ENCODE results near the gene KAZN. TPM values are rescaled to one million over a fixed set of nuclear protein-coding genes. Genes with fewer than 3 reads are reported as not detected.

Gene KAZN
- total RNA-seq, 1 experiment from 2014 or later: 6.9 TPM

DNA sequence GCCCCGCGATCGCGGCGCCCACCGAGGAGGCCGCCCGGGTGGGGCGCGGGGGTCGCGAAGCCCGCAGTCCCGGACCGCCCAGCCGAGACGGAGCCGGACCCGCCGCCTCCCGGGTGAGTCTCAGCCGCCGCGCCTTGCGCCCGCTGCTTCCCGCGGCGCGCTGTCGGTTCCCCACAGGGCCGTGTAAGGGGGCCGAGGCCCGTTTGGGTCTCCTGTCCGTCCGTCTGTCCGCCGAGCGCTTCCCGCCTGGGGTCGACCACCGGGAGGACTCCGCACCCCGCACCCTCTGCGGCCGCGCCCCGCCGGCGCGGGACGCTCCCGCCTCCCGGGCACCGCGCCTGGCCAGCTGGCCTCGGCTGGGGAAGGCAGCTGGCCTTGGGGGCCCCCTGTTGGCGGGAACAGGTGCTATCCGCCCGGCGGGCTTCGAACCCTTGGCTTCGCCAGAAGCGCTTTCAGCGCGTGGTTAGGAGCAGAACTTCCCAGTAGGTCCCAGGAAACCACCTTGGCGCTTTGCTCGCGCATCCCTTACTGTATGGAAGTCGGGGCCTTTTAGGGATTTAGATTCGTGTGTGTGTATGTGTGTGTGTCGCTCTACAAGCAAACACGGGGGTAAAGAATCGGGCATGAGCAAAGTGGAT is 555.5 kb downstream of the KAZN start:
- H3K27me3 ChIP-seq (ENCODE audit: control insufficient read depth, insufficient read depth, low read length): peaks cover 37% of the 10 kb centered on the region
- peak overlapping the region; percentile 85 for H3K4me3 ChIP-seq (ENCODE audit: insufficient read depth, low read depth, low read length)
- peak; percentile 90 for DNase-seq
- H3K36me3 ChIP-seq (replicated peaks; ENCODE audit: control insufficient read depth, insufficient read depth, low read length): no peaks in the 10 kb centered on the region

DNA sequence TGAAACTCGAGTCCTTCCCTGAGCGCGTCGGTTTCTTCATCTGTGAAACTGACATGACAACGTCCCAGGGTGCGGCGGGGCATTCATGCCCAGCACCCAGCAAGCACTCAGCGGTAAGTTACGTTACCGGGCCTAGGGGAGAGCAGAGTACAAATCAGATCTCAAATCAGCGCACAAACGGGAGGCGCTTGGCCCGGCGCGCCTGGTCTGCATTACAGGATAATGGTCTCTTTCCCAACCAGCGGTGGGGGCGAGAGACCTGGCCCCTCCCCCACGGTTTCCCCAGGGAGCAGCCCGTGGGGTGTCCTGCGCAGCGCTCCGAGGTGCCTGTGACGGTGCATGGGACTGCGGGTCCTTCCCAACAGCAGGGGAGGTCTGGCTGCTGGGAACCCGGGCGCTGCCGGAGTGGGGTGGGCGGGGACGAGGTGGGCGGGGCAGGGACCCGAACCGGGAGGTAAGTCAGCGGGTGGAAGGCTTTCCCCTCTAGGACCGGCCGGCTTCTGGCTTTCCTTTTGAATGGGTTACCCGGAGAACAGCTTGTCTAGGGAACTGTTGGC is 556.1 kb downstream of the KAZN start:
- Histone ChIP-seq H3K27me3 (ENCODE audit: control insufficient read depth, insufficient read depth, low read length) (peaks cover 37% of the 10 kb centered on the region), H3K36me3 (replicated peaks; ENCODE audit: control insufficient read depth, insufficient read depth, low read length) (no peaks in the 10 kb centered on the region), H3K4me3 (ENCODE audit: insufficient read depth, low read depth, low read length) (peak overlapping the region; percentile 85)
- peak; percentile 88 for DNase-seq

GRCh38 chr1:15155191-15155590 is 556.7 kb downstream of the KAZN start:
- Histone ChIP-seq H3K36me3 (replicated peaks; ENCODE audit: control insufficient read depth, insufficient read depth, low read length) (no peaks in the 10 kb centered on the region), H3K27me3 (ENCODE audit: control insufficient read depth, insufficient read depth, low read length) (peaks cover 37% of the 10 kb centered on the region), H3K4me3 (ENCODE audit: insufficient read depth, low read depth, low read length) (peak overlapping the region; percentile 85)
- no peak for DNase-seq

- Histone ChIP-seq H3K36me3 (replicated peaks; ENCODE audit: control insufficient read depth, insufficient read depth, low read length) (no peaks in the 10 kb centered on the region), H3K4me3 (ENCODE audit: insufficient read depth, low read depth, low read length) (no peak overlapping the region), H3K27me3 (ENCODE audit: control insufficient read depth, insufficient read depth, low read length) (peaks cover 32% of the 10 kb centered on the region)
- no peak for DNase-seq
These were observed 557.6 kb downstream of the KAZN start for GRCh38 chr1:15155888-15156741.

DNA sequence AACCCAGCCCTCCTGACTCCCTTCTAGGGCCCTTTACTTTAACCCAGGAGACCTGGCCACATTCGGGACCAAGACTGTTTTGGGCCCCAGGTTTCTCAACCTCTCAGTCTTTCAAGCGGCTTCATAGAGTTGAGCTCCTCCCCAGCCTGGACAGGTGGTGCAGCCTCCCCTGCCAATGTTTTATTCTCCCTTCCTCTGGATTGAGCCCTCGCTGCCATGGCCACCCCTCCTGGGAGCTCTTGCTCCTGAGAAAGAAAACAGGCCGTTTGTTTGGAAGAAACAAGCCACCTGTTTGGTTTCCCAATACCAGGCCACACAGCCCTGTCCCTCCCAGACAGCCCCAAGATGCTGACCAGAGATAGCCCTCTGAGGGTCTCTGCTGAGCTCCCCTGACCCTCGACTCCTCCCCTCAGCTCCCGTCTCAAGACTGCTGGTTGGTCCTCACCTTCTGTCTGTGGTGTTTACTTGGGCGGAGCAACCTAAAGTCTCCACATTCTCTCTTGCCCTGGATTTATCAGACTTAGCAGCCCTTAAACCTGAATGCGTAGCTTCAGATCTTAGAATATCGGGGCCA is 558.4 kb downstream of the KAZN start:
- no peak overlapping the region for H3K4me3 ChIP-seq (ENCODE audit: insufficient read depth, low read depth, low read length)
- peak; percentile 59 for DNase-seq
- H3K36me3 ChIP-seq (replicated peaks; ENCODE audit: control insufficient read depth, insufficient read depth, low read length): no peaks in the 10 kb centered on the region
- peaks cover 25% of the 10 kb centered on the region for H3K27me3 ChIP-seq (ENCODE audit: control insufficient read depth, insufficient read depth, low read length)

- Histone ChIP-seq H3K27me3 (ENCODE audit: control insufficient read depth, insufficient read depth, low read length) (peaks cover 18% of the 10 kb centered on the region), H3K36me3 (replicated peaks; ENCODE audit: control insufficient read depth, insufficient read depth, low read length) (no peaks in the 10 kb centered on the region), H3K4me3 (ENCODE audit: insufficient read depth, low read depth, low read length) (no peak overlapping the region)
- no peak for DNase-seq
These were observed 559.3 kb downstream of the KAZN start for GRCh38 chr1:15157524-15158399.

DNA sequence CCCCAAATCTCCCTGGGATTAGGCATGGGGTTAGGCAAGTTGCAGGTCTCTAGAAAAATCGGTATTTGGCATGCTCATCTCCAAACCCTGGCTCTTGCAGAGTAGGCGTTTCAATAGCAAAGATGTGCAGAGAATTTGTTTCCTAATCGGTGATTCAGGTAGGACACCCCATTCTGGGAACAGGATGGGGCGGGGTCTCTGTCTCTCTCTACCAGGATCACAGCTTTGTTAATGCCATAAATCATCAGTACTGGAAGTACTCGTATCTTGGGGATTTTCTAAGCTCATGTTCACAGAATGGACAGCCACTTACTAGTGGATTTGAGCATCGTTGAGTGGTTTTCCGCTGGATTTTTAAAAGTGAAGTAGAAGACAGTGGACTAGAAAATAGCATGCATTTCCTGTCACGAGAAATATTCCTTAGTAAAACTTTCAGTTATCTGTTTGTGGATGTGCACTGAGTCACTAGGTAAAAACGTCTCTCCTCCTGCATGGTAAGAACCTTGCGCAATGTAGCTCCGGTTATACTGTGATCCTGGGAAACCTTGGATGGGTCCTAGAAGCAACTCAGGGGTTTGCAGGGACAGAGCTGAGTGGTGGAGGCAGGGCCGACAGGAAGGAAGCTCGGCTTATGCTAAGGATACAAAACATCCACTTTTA is 560.2 kb downstream of the KAZN start:
- Histone ChIP-seq H3K36me3 (replicated peaks; ENCODE audit: control insufficient read depth, insufficient read depth, low read length) (no peaks in the 10 kb centered on the region), H3K27me3 (ENCODE audit: control insufficient read depth, insufficient read depth, low read length) (peaks cover 13% of the 10 kb centered on the region), H3K4me3 (ENCODE audit: insufficient read depth, low read depth, low read length) (no peak overlapping the region)
- DNase-seq: no peak

- Histone ChIP-seq H3K4me3 (ENCODE audit: insufficient read depth, low read depth, low read length) (no peak overlapping the region), H3K36me3 (replicated peaks; ENCODE audit: control insufficient read depth, insufficient read depth, low read length) (no peaks in the 10 kb centered on the region), H3K27me3 (ENCODE audit: control insufficient read depth, insufficient read depth, low read length) (peaks cover 9% of the 10 kb centered on the region)
- DNase-seq: no peak
These were observed 560.7 kb downstream of the KAZN start for GRCh38 chr1:15159166-15159555.

DNA sequence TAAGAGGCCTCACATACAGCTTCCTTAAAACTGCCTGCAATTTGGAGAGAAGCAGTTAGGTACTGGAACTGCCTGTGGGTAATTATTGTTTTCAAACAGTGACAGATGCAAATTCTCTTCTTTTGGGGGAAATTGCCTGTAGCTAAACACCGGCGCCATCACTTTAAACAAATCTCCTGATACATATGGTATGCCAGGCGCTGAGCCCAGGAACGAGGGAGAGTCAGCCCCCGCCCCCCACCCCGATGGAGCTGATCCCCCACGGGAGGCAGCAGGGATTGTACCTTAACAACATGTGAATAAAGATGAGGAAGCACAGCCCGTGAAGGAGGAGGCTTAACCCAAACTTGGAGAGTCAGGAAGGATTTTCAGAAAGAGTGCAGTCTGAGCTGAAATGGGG is 562.1 kb downstream of the KAZN start:
- H3K36me3 ChIP-seq (replicated peaks; ENCODE audit: control insufficient read depth, insufficient read depth, low read length): no peaks in the 10 kb centered on the region
- no peaks in the 10 kb centered on the region for H3K27me3 ChIP-seq (ENCODE audit: control insufficient read depth, insufficient read depth, low read length)
- H3K4me3 ChIP-seq (ENCODE audit: insufficient read depth, low read depth, low read length): no peak overlapping the region
- DNase-seq: no peak

GRCh38 chr1:15167386-15167785 is 568.9 kb downstream of the KAZN start:
- Histone ChIP-seq H3K4me3 (ENCODE audit: insufficient read depth, low read depth, low read length) (no peak overlapping the region), H3K27me3 (ENCODE audit: control insufficient read depth, insufficient read depth, low read length) (no peaks in the 10 kb centered on the region), H3K36me3 (replicated peaks; ENCODE audit: control insufficient read depth, insufficient read depth, low read length) (no peaks in the 10 kb centered on the region)
- DNase-seq: no peak
